ENCODE measurements around the gene CFAP54. TPM values are rescaled to one million over a fixed set of nuclear protein-coding genes. Genes with fewer than 3 reads are reported as not detected.
A peak's percentile ranks its signal among the peaks of the same experiment; 100 is the strongest.

The CFAP54 gene
- total RNA-seq, 1 experiment from 2014 or later = 0.35 TPM

GRCh38 chr12:96906849-96907670 is 417.7 kb downstream of the CFAP54 start, which contains the start of gene NEDD1:
Gene NEDD1, plus strand, starts transcription at chr12:96907257. Its CDS starts 2,503 bp downstream, at chr12:96909760.
- Mint-ChIP-seq H3K27me3 (ENCODE audit: unreplicated experiment) (no peaks in the 10 kb centered on the region), H3K4me3 (ENCODE audit: low read depth, unreplicated experiment) (peak within 1 kb of the TSS; percentile 93), H3K36me3 (ENCODE audit: insufficient read depth, unreplicated experiment) (peaks cover 39% of the 10 kb centered on the region), H3K4me1 (ENCODE audit: low read depth, unreplicated experiment) (peaks cover 37% of the 10 kb centered on the region), H3K9me3 (ENCODE audit: low read depth, unreplicated experiment) (no peaks in the 10 kb centered on the region), H3K27ac (ENCODE audit: unreplicated experiment) (peak within 1 kb of the TSS; percentile 92)
- BruUV-seq (replicated peaks) = no TSS peak
- intact Hi-C loops (cut with micrococcal nuclease; ENCODE audit: unreplicated experiment) = loop anchor here (2.0 to 5.0 kb wide), 2 partner anchors 96 to 190 kb away; no protein-coding TSS in a partner anchor
- TF ChIP-seq, protein P1, sequence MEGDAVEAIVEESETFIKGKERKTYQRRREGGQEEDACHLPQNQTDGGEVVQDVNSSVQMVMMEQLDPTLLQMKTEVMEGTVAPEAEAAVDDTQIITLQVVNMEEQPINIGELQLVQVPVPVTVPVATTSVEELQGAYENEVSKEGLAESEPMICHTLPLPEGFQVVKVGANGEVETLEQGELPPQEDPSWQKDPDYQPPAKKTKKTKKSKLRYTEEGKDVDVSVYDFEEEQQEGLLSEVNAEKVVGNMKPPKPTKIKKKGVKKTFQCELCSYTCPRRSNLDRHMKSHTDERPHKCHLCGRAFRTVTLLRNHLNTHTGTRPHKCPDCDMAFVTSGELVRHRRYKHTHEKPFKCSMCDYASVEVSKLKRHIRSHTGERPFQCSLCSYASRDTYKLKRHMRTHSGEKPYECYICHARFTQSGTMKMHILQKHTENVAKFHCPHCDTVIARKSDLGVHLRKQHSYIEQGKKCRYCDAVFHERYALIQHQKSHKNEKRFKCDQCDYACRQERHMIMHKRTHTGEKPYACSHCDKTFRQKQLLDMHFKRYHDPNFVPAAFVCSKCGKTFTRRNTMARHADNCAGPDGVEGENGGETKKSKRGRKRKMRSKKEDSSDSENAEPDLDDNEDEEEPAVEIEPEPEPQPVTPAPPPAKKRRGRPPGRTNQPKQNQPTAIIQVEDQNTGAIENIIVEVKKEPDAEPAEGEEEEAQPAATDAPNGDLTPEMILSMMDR (IDR thresholded peaks at IDR 0.05; ENCODE audit: unreplicated experiment) = no peak
- CTCF ChIA-PET = interaction anchor here (0.9 kb wide), 1 partner anchor 510 kb away, joined by 3 read pairs; no protein-coding TSS in a partner anchor
- DNase-seq = peak; percentile 91

DNA sequence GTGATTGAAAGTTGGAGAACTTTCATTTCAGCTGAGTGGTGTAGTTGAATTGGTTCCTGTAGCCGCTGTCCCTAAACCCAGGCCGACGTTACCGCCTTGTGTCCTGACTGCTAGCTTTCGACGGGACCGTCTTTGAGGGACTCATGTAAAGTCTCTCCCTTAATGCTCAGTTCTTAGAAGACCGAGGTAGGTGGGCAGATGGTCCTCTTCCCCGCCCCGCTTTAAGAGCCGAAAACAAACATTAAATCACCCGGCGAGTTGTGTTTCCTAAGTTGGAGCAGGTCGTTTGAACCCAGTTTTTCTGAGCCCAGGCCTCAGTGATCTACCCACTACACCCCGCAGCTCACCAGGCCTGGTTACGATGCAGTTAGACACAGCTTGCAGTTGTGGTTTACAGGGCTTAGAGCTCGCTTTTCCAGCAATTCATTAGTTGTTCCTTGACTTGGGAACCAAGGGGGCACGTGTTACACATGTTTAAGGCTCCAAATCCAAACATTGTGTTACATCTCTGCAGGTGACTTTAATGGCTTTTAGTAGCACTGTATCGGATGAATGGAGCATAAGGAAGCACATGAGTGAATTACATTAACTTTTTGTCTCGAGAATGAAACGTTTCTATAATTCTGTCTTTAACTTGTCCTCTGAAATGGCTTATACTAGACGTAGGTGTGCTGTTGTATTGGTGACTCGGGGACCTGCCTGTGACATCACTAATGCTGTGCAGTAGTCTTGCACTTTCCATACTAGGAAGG is 418.5 kb downstream of the CFAP54 start:
- TF ChIP-seq, protein P1 (IDR thresholded peaks at IDR 0.05; ENCODE audit: unreplicated experiment) = no peak
- BruUV-seq (replicated peaks) = TSS peak; percentile 54
- no peaks in the 10 kb centered on the region for H3K9me3 Mint-ChIP-seq (ENCODE audit: low read depth, unreplicated experiment)
- H3K27ac Mint-ChIP-seq (ENCODE audit: unreplicated experiment) = peak overlapping the region; percentile 92
- peaks cover 39% of the 10 kb centered on the region for H3K36me3 Mint-ChIP-seq (ENCODE audit: insufficient read depth, unreplicated experiment)
- peak; percentile 21 for DNase-seq
- intact Hi-C loops (cut with micrococcal nuclease; ENCODE audit: unreplicated experiment) = loop anchor here (2.0 to 5.0 kb wide), 2 partner anchors 97 to 191 kb away; no protein-coding TSS in a partner anchor
- CTCF ChIA-PET = interaction anchor here (0.9 kb wide), 1 partner anchor 510 kb away, joined by 3 read pairs; no protein-coding TSS in a partner anchor
- peaks cover 37% of the 10 kb centered on the region for H3K4me1 Mint-ChIP-seq (ENCODE audit: low read depth, unreplicated experiment)
- peak overlapping the region; percentile 93 for H3K4me3 Mint-ChIP-seq (ENCODE audit: low read depth, unreplicated experiment)
- no peaks in the 10 kb centered on the region for H3K27me3 Mint-ChIP-seq (ENCODE audit: unreplicated experiment)

DNA sequence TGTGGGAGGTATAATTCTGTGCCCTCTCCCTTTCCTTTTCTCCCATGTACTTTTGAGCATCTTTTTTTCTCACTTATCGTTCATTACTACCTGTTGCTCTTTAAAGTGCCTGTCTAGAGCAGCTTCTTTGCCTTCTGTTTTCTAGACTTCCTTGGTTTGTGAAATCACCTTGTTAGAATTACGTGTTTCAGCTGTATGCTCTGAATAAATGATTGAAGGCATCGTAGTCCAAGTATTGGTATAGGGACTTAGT is 419.0 kb downstream of the CFAP54 start:
- intact Hi-C loops (cut with micrococcal nuclease; ENCODE audit: unreplicated experiment) = loop anchor here (5.0 kb wide), 1 partner anchor 191 kb away; no protein-coding TSS in a partner anchor

DNA sequence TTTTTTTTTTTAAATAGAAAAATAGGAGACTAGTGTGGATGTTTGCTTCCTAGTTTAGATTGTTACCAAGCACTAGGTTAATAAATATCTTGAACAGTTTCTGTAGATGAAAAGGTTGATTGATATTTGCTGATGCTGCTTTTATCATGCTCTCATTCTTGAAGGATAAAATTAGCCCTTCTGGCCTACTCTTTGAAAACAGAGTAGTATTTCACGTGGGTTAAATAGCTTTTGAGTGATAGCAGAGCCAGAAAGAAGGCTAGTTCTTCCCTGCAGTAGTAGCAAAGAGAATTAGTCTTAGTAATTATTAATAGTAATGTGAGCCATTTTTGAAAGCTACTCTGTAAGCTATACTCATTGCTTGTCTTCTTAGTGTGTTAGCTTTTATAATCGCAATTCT is 422.9 kb downstream of the CFAP54 start:
- CTCF ChIA-PET = no interaction called here
- no TSS peak for BruUV-seq (replicated peaks)
- TF ChIP-seq, protein P1 (IDR thresholded peaks at IDR 0.05; ENCODE audit: unreplicated experiment) = no peak

More for the DNA sequence above, 419.0 kb downstream of the CFAP54 start:
- peaks cover 37% of the 10 kb centered on the region for H3K4me1 Mint-ChIP-seq (ENCODE audit: low read depth, unreplicated experiment)
- H3K27me3 Mint-ChIP-seq (ENCODE audit: unreplicated experiment) = no peaks in the 10 kb centered on the region
- H3K27ac Mint-ChIP-seq (ENCODE audit: unreplicated experiment) = peak overlapping the region; percentile 92
- no TSS peak for BruUV-seq (replicated peaks)
- peak overlapping the region; percentile 93 for H3K4me3 Mint-ChIP-seq (ENCODE audit: low read depth, unreplicated experiment)
- TF ChIP-seq, protein P1 (IDR thresholded peaks at IDR 0.05; ENCODE audit: unreplicated experiment) = no peak
- DNase-seq = no peak
- no peaks in the 10 kb centered on the region for H3K9me3 Mint-ChIP-seq (ENCODE audit: low read depth, unreplicated experiment)
- peaks cover 39% of the 10 kb centered on the region for H3K36me3 Mint-ChIP-seq (ENCODE audit: insufficient read depth, unreplicated experiment)
- CTCF ChIA-PET = no interaction called here

More for the DNA sequence above, 422.9 kb downstream of the CFAP54 start:
- H3K9me3 Mint-ChIP-seq (ENCODE audit: low read depth, unreplicated experiment) = peaks cover 3% of the 10 kb centered on the region
- H3K4me1 Mint-ChIP-seq (ENCODE audit: low read depth, unreplicated experiment) = peaks cover 28% of the 10 kb centered on the region
- H3K27me3 Mint-ChIP-seq (ENCODE audit: unreplicated experiment) = no peaks in the 10 kb centered on the region
- no peak for DNase-seq
- H3K4me3 Mint-ChIP-seq (ENCODE audit: low read depth, unreplicated experiment) = no peak overlapping the region
- intact Hi-C loops (cut with micrococcal nuclease; ENCODE audit: unreplicated experiment) = no loop called here
- H3K27ac Mint-ChIP-seq (ENCODE audit: unreplicated experiment) = no peak overlapping the region
- H3K36me3 Mint-ChIP-seq (ENCODE audit: insufficient read depth, unreplicated experiment) = peaks cover 38% of the 10 kb centered on the region

Data from Calu3 (cell line).